GM12892 (cell line): ENCODE data around the gene PRICKLE1.

Source experiments
- POLR2A ChIP-seq: IDR thresholded peaks from 2 replicates; pipeline ENCODE4 v1.6.1; 2011; ENCODE audit warnings: low read depth, low read length, control low read depth
- POLR2AphosphoS5 ChIP-seq: IDR thresholded peaks from 2 replicates; pipeline ENCODE4 v1.6.1; 2011; ENCODE audit warnings: low read depth, low read length, control low read depth

GRCh38 chr12:42568952-42569915 lies 20.3 kb downstream of the PRICKLE1 start:
- TF ChIP-seq POLR2A = no peak
- no peak for TF ChIP-seq POLR2AphosphoS5
